ENCODE results near the gene TBC1D28.
"Not testable (repeated sequence)": the region's sequence is repeated elsewhere in the genome, so short reads cannot be mapped to it uniquely, and the experiment has no call there.

The TBC1D28 gene

DNA sequence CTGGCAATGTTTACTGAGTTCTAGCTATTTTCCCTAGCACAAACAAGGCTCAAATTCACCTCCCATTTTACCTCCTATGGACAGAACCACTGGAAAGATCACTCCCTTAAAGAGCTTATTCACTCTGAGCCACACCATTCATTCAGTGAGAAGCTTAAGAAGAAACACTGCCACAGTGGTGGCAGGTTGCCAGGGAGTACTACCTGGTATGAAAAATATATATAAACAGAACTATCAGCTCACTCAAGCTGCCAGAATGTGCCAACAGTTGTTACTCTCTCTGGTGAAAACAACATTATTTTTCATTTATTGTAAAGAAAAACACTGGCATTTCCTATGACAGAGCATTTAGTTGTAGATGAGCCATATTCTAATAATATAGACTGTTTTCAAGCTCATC is 31.2 kb downstream of the TBC1D28 start:
- not testable (repeated sequence) for DNase-seq (ENCODE audit: low read depth)

GRCh38 chr17:18593138-18593537 is 51.1 kb downstream of the TBC1D28 start:
- not testable (repeated sequence) for DNase-seq (ENCODE audit: low read depth)
